GM20000 (cell line): ENCODE data around the gene EIF2S1.

Source experiments
- DNase-seq: peaks from one replicate; pipeline ENCODE4 v3.0.0; 2012; ENCODE audit warnings: low spot score
- TF ChIP-seq, protein P1 (sequence below): IDR thresholded peaks from 2 replicates; pipeline ENCODE4 v1.5.1; 2012; ENCODE audit warnings: mild to moderate bottlenecking, control low read depth; ENCODE audit errors: extremely low read depth, missing control alignments

The EIF2S1 gene

DNA sequence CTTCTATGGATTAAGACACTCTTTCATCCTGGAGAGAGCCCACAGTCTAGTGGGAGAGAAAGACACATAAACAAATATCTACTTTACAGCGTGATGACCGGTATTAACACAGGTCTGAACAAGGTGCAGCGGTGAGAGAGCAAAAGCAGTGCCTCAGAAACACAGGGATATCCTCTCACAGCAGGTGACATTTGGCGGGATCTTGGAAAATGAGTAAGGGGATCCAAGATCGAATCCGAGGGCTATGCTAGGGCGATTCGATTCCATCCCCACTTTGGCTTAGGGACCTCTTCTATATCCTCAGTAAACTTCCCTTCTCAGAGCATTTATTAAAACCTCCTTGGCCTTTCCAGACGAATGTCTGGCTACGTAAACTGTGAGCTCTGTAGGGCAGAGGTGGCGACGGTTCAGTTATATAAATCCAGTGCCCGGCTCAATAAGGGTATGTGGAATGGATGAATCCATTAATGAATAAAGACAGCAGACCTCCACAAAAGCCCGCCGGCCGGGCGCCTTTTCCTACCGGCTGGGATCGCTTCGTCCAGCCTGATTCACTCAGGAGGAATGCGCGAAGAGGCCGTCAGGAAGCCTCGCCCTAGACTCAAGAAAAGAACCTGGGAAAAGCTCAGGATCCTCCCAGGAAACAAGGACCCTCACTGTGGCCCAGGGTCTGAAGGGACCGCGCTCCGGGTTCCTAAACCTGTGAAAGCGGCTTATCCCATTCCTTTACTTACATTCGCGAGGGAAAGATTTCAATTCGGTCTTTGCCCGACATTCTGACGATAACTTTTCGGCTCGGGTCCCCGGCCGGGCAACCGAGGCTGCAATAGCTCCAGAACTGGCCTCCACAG, 979 bp upstream of the EIF2S1 start:
- DNase-seq: no peak
- TF ChIP-seq, protein P1, sequence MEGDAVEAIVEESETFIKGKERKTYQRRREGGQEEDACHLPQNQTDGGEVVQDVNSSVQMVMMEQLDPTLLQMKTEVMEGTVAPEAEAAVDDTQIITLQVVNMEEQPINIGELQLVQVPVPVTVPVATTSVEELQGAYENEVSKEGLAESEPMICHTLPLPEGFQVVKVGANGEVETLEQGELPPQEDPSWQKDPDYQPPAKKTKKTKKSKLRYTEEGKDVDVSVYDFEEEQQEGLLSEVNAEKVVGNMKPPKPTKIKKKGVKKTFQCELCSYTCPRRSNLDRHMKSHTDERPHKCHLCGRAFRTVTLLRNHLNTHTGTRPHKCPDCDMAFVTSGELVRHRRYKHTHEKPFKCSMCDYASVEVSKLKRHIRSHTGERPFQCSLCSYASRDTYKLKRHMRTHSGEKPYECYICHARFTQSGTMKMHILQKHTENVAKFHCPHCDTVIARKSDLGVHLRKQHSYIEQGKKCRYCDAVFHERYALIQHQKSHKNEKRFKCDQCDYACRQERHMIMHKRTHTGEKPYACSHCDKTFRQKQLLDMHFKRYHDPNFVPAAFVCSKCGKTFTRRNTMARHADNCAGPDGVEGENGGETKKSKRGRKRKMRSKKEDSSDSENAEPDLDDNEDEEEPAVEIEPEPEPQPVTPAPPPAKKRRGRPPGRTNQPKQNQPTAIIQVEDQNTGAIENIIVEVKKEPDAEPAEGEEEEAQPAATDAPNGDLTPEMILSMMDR: no peak

DNA sequence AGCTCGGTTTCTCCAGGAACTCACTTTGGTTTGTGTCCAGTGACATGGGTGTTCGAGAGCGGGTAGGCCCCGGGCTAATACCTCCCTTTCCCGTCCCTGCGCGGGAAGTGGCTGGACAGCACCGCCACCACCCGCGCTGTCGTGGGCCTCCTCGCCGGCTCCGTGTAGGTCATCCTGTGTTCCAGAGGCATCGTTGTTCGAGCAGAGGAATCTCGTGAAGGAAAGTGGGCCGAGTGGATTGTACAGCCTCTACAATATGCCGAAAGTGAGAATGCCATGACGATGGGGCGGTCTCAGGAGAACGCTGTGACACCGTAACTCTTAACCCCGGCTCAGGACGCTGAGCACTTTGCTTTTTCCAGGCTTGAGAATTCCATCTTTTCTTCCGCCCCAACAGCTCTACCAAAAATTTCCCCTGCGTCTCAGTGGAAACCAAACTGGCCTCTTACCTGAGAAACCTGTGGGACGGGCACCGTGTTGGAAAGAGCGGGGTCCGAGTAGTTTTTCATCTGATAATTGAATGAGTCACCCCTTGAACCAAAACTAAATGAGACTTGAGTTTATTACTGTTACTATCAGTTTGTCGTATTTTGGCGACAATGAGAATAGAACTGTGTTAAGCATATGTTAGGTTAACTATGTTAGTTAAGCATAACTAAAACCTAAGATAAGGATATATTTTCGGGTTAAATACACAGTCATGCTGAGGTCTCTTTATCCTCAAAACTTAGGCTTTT, 510 bp downstream of the EIF2S1 start:
- no peak for DNase-seq
- TF ChIP-seq, protein P1: no peak

DNA sequence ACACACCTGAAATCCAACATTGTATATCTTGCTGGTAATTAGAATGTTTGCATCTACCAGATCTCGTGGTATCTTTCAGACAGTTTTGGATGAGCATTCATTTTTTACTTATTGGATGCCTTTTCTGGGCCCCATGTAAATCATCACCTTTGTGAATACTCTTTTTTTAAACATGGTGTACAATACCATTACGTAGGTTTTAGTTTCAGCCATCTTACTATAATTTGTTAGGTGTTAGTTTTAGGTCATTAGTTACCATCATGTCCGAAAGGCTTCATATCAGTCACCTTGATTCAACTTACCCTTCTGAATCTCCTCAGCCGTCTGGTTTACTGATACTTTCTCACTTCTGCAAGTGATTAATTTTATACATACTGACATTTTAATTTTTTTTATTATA, 5.3 kb downstream of the EIF2S1 start:
- DNase-seq: no peak
- TF ChIP-seq, protein P1: no peak

DNA sequence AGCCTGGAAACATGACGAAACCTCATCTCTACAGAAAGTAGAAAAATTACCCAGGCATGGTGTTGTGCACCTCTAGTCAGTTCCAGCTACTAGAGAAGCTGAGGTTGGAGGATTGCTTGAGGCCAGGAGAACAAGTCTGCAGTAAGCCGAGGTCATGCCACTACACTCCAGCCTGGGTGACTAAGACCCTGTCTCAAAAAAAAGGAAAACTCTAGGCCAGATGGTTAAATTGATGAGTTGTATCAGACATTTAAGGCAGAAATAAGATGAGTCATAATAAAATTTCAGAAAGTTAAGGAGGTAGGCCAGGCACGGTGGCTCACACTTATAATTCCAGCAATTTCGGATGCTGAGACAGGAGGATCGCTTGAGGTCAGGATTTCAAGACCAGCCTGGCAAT, 10.7 kb downstream of the EIF2S1 start:
- DNase-seq: no peak
- TF ChIP-seq, protein P1: no peak

DNA sequence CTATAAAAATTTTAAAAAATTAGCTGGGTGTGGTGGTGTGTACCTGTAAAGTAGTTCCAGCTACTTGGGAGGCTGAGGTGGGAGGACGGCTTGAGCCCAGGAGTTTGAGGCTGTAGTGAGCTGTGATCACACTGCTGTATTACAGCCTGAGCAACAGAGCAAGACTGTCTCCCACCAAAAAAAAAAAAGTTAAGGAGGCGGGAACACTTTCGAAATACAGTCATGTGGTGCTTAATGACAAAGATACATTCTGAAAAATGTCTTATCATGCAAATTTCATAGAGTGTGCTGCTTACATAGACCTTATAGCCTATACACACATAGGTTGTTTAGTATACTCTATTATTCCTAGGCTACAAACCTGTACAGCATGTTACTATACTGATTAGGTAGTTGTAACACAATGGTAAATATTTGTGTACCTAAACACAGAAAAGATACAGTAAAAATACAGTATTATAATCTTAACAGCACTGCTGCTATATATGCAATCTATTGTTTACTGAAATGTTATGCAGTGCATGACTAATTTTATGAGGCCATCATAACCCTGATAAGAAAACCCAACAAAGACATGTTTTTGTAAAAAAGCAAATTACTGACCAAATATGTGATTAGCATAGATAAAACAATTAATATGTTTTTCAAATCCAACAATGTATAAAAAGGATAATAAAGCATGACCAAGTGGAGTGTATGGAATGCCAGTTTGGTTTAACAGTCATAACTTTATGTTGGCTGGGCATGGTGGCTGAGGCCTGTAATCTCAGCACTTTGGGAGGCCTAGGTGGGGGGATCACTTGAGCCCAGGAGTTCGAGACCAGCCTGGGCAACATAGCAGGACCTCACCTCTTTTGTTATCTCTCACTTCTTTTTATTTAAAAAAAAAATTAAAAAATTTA, 11.4 kb downstream of the EIF2S1 start:
- TF ChIP-seq, protein P1: no peak
- DNase-seq: no peak

DNA sequence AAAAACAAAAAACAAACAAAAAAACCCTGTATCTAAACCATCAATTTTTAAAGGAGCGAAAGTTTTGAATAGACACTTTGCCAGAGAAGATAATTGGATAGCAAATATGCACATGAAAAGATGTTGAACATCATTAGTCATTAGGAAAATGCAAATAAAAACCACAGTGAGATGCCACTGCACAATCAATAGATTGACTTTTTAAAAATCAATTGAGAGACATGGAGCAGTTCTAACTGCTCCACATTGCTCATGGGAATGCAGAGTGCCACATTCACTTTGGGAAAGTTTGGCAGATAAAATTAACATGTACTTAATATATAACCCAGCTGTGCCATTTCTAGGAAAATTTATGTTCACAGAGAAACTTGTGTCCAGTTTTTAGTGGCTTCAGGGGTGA, 12.7 kb downstream of the EIF2S1 start:
- DNase-seq: no peak
- TF ChIP-seq, protein P1: no peak
